Measurements from ENCODE around the gene DSCAM.

DSCAM gene

DNA sequence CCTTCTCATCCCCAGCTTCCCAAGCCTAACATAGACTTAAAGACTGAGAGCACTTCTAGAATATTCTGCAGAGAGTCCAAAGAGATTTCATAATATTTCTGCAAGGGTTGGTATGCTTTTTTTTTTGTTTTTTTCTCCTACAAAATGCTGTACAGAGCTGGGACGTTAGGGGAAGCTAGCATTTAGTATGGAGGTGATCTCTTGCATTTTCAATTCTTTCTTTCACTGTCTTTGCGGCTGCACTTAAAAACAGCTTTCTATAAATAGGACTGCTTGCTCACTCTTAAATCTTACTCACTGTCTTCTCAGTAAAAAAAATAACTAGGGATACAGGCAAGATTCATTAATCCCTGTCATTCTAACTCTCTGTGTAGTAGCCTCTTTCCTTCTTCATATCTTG lies 7.4 kb downstream of the DSCAM start:
- DNase-seq, result no peak

DNA sequence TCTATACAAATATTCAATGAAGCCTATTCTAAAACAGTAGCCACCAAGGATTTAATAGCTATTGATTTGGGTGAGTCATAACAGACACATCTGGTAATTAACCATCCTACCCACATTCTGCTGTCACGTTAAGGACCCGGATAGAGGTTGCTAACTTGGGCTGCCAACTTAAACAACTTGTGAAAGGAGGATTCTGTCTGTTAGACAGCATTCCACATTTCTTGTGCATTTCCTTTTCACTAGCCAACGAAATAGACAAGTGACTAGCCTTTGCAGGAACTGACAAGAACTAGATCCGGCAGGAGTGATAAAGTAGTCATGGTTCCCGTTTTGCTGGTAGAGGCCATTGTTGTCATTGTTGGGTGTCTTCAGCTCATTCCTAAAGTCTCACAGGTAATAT lies 9.5 kb downstream of the DSCAM start:
- DNase-seq, result no peak

DNA sequence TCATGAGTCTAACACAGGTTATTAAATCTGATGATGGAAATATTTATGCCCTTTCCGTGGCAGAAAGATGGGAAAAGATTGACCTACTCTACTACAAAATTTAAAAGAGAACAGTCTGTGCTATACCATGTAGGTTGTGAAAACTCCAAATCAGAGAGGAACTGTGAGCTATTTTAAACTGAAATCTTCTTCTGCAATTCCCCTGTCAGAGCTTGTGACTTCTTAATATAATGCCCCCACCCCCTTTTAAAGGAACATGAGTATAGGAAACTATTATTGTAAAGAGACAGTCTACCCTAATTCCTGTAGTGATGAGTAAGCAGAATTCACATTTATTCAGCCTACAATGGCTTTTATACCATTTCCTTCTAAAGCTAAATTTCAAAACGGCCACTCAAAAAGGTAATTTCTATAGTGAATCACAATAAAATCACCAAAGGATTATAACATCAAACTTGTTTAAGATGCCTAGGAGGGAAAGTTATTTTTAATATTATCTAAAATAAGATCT lies 11.7 kb downstream of the DSCAM start:
- DNase-seq, result no peak

DNA sequence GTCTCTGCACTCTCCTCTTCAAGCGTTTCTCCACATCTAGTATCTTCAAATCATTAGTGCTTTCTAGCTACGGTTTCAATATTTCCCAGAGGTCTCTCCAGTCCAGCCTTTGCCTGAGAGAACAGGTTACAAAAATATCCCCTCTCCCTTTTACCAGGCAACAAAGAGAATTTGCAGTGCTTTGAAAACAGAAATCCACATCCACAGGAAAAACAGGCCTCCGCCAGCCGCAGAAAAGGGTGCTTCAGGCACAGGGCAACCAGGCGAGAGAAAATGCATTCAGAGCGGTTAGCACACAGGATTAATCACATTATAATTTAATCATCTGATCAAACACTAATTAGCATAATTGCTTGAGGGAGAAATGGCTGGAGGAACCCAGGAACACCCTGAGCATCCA lies 13.8 kb downstream of the DSCAM start:
- DNase-seq, result no peak

DNA sequence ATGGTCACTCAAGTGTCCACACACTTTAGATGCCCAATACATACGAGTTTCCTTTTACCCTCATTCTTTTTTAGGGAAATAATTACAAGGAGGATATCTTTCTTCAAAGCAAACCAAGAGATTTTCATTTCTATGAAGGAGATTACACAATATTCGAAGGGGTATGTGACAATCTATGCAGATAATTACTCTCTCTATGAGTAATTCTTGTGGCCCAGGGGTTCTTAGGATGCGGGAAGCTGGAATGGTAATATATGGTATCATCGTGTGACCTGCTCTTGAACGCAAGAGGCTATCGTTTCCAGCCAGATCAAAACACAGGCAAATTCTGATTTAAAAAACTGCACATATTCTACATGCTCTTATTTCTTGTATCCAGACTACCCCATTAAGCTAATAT lies 14.6 kb downstream of the DSCAM start:
- no peak for DNase-seq

DNA sequence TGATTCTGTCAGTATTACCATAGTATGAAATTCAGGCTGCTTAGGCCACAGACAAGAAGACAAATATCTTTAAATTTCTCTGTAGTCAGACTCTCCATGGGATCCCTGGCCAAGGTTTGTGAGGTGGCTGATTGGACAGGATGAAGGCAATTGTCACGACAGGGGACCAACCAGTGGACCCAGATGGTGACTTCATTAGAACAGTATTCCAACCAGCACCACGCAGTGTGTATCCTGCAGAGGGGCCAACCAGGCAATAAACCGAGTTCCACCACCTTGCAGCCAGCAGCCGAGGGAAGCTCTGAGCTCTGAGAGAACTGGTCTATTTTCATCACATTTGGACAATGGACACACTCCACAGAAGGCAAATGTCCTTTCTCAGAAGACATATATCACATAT lies 16.1 kb downstream of the DSCAM start:
- no peak for DNase-seq

DNA sequence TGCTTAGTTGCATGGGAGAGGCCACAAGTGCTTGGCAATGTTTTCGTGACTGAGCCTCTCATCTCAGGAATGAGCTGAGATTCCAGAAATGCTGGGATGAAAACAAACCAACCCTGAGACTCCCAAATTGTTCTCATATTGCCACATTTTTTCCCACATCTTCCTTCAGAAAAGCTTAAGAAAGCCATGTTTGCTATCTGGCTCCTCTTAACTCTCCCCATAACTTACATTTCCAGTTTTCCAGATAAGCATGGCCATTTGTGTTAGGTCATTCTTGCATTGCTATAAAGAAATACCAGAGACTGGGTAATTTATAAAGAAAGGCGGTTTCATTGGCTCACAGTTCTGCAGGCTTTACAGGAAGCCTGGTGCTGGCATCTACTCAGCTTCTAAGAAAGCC lies 17.2 kb downstream of the DSCAM start:
- no peak for DNase-seq

DNA sequence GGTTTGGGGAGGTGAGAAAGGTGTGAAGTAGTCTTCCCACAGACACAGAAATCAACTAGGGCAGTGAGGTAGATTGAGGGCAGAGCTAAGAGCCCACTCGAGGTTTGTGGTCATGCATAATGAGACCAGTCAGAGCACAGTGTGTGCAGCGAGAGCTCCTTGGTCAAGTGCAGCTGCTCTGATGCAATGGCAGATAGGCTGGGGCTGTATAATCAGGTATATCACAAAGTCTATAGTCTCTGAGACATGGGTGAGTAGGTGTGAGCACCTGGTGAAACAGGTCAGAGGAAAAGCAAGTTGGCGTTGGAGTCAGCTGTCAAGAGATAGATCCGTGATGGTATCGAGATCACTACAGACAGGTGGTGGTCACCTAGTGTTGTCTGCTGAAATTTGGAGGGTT lies 17.6 kb downstream of the DSCAM start:
- no peak for DNase-seq

DNA sequence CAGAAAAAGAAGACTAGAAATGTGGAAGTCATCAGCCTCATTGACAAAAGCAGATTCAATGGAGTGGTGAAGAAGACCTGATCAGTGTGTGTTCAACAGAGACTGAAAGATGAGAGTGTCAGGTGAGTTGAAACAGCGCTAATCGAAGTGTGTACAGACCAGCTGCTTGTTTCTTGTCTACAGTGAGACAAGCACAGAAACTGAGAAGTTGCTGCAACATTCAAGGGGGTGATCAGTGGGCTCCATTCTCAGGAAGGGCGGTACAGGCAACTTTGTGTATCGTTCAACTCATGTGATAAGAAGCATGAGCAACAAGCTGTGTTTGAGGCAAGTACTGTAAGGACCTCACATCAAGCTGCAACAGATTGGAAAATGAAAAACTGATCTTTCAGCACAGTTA lies 19.4 kb downstream of the DSCAM start:
- DNase-seq, result no peak

DNA sequence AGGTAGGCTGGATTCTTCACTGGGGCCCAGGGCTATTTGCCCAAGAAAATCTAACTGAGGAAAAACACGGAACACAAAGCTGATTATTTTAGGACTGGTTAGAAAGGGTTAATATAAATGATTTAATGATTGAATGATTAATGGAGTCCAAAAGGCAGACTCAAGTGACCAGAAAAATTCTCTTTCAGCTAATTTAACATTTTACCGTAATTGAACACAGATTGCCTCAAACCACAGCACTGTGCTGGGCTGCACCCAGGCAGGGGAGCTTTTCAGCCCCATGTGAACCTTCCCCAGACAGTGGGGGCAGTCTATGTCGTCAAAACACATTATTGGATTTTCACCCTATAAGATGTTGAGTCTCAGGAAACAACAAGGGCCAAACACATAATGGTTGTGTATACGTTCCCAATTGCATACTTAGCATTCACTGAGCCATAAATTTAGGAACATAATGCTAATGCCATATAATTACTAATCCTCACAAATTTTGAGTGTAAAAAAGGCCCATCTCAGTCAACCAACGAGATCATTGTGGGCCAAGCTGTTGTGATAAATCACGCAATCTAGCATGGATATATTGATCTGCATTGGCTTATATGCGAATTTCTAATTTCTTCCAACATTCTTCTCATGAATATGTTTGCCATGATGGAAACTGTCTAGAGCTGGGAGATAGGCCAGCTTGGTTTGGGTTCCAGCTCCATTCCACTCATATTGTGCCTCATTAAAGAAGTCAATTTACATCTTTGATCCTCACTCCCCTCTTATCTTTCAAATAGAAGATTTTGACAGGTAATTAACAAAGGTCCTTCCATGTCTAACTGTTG lies 27.7 kb downstream of the DSCAM start:
- no peak for DNase-seq

DNA sequence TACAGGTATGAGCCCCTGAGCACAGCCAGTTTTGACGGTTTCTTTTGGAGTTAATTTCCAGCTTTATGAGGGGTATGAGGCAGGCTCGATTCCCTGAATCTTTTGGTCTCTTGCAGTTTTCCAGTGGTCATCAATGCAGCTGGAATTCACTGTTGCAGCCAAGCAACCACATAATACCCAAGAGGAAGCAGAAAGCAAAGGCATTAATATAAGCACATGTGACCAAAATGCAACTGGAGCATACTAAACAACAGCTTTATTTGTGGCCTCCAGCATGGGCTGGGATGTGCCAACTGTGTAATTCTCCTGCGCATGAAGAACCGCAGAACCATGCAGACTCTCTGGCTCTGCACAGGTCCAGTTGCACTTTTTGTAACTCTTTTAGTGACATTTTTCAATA lies 33.0 kb downstream of the DSCAM start:
- no peak for DNase-seq

DNA sequence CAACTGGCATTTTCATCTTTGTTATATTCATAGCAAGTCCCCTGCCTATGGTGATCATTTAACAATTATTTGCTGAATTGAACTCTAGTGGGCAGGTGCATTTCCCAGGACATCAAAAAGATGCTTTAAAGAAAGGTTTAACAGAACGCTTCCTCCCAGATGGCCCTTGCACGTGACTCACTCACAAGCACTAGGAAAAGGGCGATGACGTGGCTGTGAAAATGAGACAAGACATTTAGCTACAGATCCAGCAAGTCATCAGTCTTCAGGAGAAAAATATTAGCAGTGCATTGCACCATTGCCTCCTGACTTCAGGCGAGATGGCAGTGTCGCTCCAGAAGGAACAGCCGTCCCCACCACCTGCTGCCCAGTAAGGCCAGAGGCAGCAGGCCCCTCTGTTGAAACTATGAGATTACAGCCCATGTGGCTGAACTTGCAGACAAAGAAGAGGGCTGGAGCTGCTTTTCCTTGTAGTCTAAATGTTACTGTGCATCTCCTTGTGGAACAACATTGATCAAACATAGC lies 37.2 kb downstream of the DSCAM start:
- no peak for DNase-seq

DNA sequence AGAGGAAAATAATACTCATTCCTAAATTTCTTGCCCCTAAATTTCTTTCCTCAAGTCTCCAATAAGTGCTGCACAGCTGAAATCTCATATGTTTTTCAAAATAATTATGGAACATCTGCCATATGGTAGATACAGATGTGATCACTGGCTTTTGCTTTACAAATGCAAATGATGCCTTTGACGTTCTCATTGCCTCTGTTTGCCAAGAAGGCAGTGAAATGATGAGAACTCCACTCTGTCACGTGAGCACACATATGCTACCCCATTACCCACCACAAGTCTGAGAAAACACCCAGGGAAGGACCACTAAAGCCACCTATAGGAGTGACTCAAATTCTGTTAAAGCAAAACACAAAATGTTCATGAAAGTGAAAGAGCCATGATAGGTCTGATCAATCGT lies 43.9 kb downstream of the DSCAM start:
- DNase-seq, result no peak

DNA sequence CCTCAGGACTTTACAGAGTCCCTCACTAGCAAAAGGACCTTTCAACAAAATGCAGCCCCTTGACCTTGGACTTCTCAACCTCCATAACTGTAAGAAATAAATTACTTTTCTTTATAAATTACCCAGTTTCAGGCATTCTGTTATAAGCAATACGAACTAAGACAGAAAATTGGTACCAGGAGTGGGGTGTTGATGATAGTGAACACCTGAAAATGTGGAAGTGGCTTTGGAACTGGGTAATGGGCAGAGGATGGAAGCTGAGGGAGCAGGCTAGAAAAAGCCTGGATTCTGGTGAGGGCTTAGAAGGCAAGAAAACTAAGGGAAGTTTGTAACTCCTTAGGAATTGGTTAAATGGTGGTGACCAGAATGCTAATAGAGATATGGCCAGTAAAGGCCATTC lies 46.8 kb downstream of the DSCAM start:
- DNase-seq, result no peak

DNA sequence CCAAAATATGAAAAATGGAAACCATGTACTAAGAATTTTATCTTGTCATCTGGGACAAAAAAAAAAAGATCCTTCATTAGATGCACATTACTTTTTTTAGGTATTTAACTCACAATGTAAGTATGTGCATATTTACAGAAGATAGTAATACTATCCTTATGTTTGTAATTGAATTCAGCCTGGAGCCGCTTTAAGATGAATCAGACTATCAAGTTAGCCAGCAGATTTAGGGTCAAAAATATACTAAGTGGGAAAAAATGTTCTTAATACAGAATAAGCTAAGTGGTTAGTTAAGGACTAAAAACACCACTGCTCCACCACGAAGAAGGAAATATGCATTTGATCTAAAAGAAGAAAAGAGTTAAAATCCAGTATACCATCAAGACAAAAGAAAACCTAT lies 49.1 kb downstream of the DSCAM start:
- no peak for DNase-seq

DNA sequence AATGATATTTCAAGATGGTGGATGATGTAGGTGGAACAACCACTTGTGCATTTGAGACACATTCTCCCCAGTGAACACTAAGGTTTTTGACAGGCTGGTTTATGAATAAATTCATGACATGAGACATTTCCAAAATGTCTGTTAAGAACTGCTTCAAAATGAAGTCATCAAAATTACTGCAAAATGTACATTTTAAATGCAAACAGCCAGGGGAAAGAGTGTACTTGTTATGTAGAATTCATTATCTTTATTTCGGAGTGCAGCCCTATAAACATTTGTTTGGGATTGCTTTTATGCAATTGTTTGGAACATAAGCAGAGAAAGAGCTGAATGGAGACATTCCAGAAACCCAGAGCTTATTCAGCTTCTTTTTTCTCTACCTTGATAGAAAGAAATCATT lies 49.5 kb downstream of the DSCAM start:
- no peak for DNase-seq

DNA sequence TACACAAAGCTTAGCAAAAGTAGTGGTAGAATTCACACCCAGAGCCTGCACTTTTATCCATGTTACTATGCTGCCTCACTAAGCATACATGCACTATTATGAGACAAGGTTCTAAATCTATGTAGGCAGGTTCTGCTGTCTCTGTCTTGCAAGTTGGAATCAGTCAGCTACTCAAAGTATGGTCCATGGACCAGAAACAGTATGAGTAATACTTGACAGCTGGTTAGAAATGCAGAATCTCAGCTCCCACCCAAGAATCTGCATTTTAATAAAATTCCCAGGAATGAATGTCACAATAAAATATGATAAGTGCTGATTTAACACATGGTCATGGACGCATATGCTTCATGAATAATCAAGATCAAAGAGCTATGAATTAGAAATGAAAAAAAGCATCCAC lies 50.5 kb downstream of the DSCAM start:
- DNase-seq, result no peak

DNA sequence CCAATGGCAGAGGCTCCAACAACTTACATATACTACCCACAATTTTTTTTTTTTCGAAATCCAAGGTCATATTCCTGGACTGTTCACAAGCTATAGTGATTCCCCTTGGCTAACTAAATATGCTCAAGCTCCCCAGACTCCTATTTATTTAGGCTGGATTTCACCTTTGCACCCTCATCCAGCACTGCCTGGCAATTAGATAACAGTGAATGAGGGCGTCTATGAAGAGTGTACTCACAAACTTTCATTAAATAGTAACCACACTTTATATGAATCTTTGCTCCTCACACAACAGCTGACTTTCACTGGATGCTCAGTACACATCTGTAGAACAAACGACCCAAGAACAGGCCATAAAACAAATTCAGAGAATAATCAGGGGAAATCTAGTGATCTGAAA lies 51.6 kb downstream of the DSCAM start:
- no peak for DNase-seq

DNA sequence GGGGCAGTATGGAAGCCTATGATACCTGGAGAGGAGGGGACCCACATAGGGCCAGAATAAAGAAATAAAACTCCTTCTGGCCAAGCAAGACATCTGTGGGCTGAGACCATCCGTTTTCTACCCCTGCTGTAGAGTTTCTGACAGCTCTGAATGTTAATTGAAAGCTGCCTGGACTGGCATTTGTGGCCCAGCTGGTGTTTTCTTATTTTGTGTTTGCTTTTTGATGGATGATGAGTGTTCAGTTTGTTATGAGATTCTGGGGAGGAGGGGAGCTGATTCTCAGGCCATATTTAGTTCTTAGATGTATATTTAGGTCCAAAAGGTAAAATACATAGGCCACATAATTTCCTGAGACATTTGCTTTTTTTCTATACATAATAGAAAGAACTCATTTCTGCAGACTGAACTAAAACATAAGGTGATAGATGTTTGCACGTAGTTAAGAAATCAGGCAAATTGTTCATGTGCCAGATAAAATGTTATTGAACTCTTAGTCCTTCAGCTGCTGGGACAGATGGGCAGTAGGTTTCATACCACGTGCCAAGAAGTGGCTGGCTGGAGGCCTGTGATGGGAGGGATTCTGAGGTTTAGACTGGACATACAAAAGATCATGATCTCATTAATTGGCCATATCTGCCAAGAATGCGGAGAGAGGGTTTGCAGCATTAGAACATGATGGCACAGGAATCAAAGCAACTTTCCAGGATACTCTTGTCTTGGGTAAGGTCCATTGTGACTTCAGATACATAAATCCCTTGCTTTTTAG lies 54.1 kb downstream of the DSCAM start:
- no peak for DNase-seq

DNA sequence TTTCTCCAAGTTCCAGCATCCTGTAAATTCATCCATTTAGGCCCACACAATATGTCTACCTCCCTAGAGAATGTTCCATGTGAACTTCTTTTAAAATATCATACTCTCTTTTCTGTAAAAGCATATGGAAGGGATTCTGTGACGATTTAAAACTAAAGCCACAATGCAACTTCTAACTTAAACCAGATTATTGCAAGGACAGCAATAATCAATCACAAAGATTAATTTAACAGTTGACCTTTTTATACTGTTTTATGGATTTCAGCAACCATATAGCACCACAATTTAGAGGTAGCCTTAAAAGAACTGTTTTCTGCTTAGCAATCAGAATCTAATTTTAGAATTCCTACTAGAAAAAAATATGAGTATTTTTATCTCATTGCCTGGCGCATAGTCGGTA lies 58.3 kb downstream of the DSCAM start:
- DNase-seq, result no peak

DNA sequence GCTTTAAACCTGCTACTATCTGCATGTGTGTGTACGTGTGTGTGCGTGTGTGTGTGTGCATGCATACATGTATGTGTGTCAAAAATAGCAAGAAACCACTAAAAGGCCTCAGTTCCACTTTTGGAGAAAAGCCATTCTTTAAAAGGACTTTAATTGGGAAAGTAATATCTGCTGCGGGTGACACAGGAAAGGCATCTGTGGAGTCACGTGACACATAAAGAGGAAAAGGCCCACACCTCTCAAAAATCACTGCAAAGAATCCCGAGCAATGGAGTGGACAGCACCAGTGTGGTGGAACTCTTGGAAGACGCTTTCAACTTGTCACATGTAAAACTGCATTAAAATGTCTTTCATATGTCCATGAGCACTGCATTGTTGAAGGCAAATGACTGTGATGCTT lies 63.6 kb downstream of the DSCAM start:
- DNase-seq, result no peak

DNA sequence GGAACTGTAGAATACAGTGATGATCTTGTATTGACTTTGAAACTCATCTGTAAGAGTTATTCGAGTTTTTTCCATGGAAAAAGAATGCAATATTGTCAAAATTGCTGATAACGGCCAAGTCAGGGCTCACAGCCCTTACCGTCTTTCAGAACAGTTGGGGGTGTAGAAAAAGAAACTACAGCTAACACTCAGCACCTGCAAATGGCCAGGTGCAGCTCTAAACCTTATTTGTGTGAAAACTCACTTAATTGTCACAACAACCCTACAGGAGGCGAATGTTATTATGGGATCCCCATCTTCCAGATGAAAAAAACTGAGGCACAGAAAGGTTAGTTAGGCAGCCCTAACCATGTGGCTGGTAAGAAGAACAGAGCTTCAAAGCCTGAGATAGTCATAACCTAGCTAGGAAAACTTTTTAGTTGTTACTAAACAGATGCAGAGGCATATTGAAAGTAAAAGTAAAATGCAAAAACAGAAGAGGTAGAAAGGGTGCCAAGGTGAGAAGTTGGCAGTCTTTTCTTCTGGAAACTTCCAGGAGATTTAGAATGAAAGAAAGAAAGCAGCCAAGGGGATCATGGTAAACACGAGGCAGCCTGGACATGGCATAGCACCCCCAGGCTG lies 76.4 kb downstream of the DSCAM start:
- DNase-seq, result no peak

DNA sequence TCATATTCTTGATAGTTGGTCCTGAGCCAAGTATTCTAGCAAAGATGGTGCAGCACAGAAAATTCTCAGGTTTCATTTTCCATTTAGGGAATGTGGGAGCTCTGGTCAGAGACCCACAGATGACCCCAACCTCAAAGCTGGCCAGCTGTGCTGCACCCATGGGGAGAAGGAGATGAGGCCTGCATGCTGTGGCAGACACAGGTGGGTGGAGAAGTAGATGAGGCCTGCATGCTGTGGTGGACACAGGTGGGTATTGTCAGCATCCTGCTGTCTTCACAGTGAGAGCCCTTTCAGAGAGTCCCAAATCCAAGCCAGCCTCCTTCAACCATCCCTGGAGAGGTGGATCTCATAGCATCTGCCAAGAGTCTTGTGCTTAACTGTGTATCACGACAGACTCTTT lies 77.7 kb downstream of the DSCAM start:
- DNase-seq, result no peak

DNA sequence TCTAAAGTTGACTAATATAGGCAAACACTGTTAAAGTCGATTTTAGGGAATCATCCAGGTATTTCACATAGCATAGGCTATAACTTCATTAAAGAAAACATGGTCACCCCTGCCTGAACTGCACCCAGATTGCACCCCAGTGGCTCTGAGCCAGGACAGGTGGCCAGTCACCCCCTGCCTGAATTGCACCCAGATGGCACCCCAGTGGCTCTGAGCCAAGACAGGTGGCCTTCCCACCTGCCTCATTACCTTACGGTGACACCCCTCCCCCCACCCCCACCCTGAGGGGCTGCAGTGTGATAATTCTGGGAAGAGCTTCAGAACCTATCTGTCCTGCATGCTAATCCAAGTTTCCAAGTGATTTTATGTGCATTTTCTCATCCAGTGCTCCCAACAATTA lies 78.9 kb downstream of the DSCAM start:
- no peak for DNase-seq

All from 8988T (cell line).